ENCODE results near the gene CDK6. TPM values are rescaled to one million over a fixed set of nuclear protein-coding genes. Genes with fewer than 3 reads are reported as not detected.
A peak's percentile ranks its signal among the peaks of the same experiment; 100 is the strongest.

CDK6 gene
- total RNA-seq, 1 experiment from 2014 or later = 41.4 TPM

GRCh38 chr7:92615861-92616260 lies 220.5 kb downstream of the CDK6 start:
- Histone ChIP-seq H3K27me3 (ENCODE audit: insufficient read depth, low read length) (no peaks in the 10 kb centered on the region), H3K4me2 (ENCODE audit: low read length) (no peak overlapping the region), H3K9me2 (ENCODE audit: insufficient read depth) (no peaks in the 10 kb centered on the region), H3K9me3 (ENCODE audit: control insufficient read depth in 1 of 2, insufficient read depth in 1 of 2, low read depth in 1 of 2, low read length in 2 of 2) (no peaks in the 10 kb centered on the region), H2AFZ (ENCODE audit: low read depth, low read length, poor library complexity, severe bottlenecking) (no peak overlapping the region), H3K27ac (ENCODE audit: low read depth, low read length) (no peak overlapping the region), H3K36me3 (ENCODE audit: control insufficient read depth in 1 of 2, insufficient read depth in 2 of 2, low read length in 2 of 2) (peaks cover 0 to 11% of the 10 kb centered on the region in 2 experiments; a peak in 2 of 4 replicates), H3K79me2 (ENCODE audit: insufficient read depth, low read length) (no peaks in the 10 kb centered on the region), H3K4me1 (ENCODE audit: control insufficient read depth in 1 of 2, insufficient read depth in 2 of 2, low read length in 2 of 2) (peaks cover 0 to 5% of the 10 kb centered on the region in 2 experiments; a peak in 1 of 4 replicates), H3K4me3 (replicated peaks in 1 of 2; ENCODE audit: low read depth in 1 of 2, low read length in 2 of 2) (no peak overlapping the region), H3K9ac (ENCODE audit: low read length) (no peak overlapping the region), H4K20me1 (ENCODE audit: insufficient read depth) (no peaks in the 10 kb centered on the region)
- RAD21 ChIA-PET (ENCODE audit: low non-redundant PET in 1 of 2, low total read pairs in 2 of 2, uncharacterized antibody in 2 of 2, unreplicated experiment in 2 of 2) = no interaction called here
- CTCF ChIA-PET = no interaction called here
- BruUV-seq (replicated peaks) = no TSS peak
- no peak for DNase-seq (ENCODE audit: low read depth, low spot score)
- TF ChIP-seq CTCF (IDR thresholded peaks at IDR 0.05 in 2 of 3, conservative IDR thresholded peaks at IDR 0.05 in 1 of 3; ENCODE audit: borderline replicate concordance in 1 of 3, insufficient read depth in 1 of 3, low read depth in 2 of 3, low read length in 2 of 3) = peak in 1 of 3 experiments; percentile 21; a peak in 1 of 6 replicates
- TF ChIP-seq RAD21 (IDR thresholded peaks at IDR 0.05; ENCODE audit: low read depth) = no peak
- TF ChIP-seq EZH2phosphoT487 (IDR thresholded peaks at IDR 0.05; ENCODE audit: borderline replicate concordance) = no peak
- POLR2A ChIA-PET = no interaction called here
- ATAC-seq = peak; percentile 63
- intact Hi-C loops (cut with micrococcal nuclease) = no loop called here

GRCh38 chr7:92614660-92615174 lies 221.7 kb downstream of the CDK6 start:
- TF ChIP-seq FOSL1 (IDR thresholded peaks at IDR 0.05; ENCODE audit: low read depth) (no peak), ZNF274 (IDR thresholded peaks at IDR 0.05; ENCODE audit: low read depth, low read length) (no peak), SP1 (IDR thresholded peaks at IDR 0.05; ENCODE audit: low read depth) (no peak), POLR2A (IDR thresholded peaks at IDR 0.05; ENCODE audit: borderline replicate concordance, extremely low read depth, insufficient read depth, insufficient read length) (no peak), EZH2 (IDR thresholded peaks at IDR 0.05) (no peak), SRF (IDR thresholded peaks at IDR 0.05; ENCODE audit: low read depth) (no peak), ELF1 (IDR thresholded peaks at IDR 0.05; ENCODE audit: borderline replicate concordance, low read depth) (no peak), CBX3 (IDR thresholded peaks at IDR 0.05; ENCODE audit: low read depth) (no peak), REST (IDR thresholded peaks at IDR 0.05; ENCODE audit: low read depth) (no peak), ATF3 (IDR thresholded peaks at IDR 0.05) (no peak), EGR1 (IDR thresholded peaks at IDR 0.05; ENCODE audit: low read depth) (no peak)
- no peaks in the 10 kb centered on the region for H3K9me2 ChIP-seq (ENCODE audit: insufficient read depth)
- no peak overlapping the region for H2AFZ ChIP-seq (ENCODE audit: low read depth, low read length, poor library complexity, severe bottlenecking)
- no peak for DNase-seq (ENCODE audit: low read depth, low spot score)
- H3K9me3 ChIP-seq (ENCODE audit: control insufficient read depth in 1 of 2, insufficient read depth in 1 of 2, low read depth in 1 of 2, low read length in 2 of 2) = no peaks in the 10 kb centered on the region
- BruUV-seq (replicated peaks) = no TSS peak
- H4K20me1 ChIP-seq (ENCODE audit: insufficient read depth) = no peaks in the 10 kb centered on the region
- CTCF ChIA-PET = no interaction called here
- no peak overlapping the region for H3K4me3 ChIP-seq (replicated peaks in 1 of 2; ENCODE audit: low read depth in 1 of 2, low read length in 2 of 2)
- intact Hi-C loops (cut with micrococcal nuclease) = no loop called here
- ATAC-seq = no peak
- H3K4me1 ChIP-seq (ENCODE audit: control insufficient read depth in 1 of 2, insufficient read depth in 2 of 2, low read length in 2 of 2) = 0 out of 4 replicates have a peak, but pooled peaks cover 0 to 3% of the 10 kb centered on the region in 2 experiments
- RAD21 ChIA-PET (ENCODE audit: low non-redundant PET in 1 of 2, low total read pairs in 2 of 2, uncharacterized antibody in 2 of 2, unreplicated experiment in 2 of 2) = no interaction called here
- no peak overlapping the region for H3K27ac ChIP-seq (ENCODE audit: low read depth, low read length)
- no peaks in the 10 kb centered on the region for H3K27me3 ChIP-seq (ENCODE audit: insufficient read depth, low read length)
- POLR2A ChIA-PET = no interaction called here
- H3K9ac ChIP-seq (ENCODE audit: low read length) = no peak overlapping the region
- H3K79me2 ChIP-seq (ENCODE audit: insufficient read depth, low read length) = no peaks in the 10 kb centered on the region
- H3K36me3 ChIP-seq (ENCODE audit: control insufficient read depth in 1 of 2, insufficient read depth in 2 of 2, low read length in 2 of 2) = peaks cover 0 to 11% of the 10 kb centered on the region in 2 experiments; a peak in 2 of 4 replicates
- no peak overlapping the region for H3K4me2 ChIP-seq (ENCODE audit: low read length)

Data from HCT116 (cell line).